K562 (cell line): ENCODE data around the gene SLC9B2. TPM values are rescaled to one million over a fixed set of nuclear protein-coding genes. Genes with fewer than 3 reads are reported as not detected.

ENCODE experiments used
- ARID1B ChIP-seq: fragments of 450-650 bp; IDR thresholded peaks from 2 replicates; pipeline ENCODE4 v1.6.1; 2016; ENCODE audit warnings: antibody characterized with exemption, mild to moderate bottlenecking, inconsistent platforms
- C11orf30 ChIP-seq: fragments of 450-650 bp; IDR thresholded peaks from 2 replicates; pipeline ENCODE4 v1.6.1; 2016; ENCODE audit warnings: low read depth, mild to moderate bottlenecking
- CBFA2T3 ChIP-seq: fragments of 450-650 bp; IDR thresholded peaks from 2 replicates; pipeline ENCODE4 v1.6.1; 2017
- CBX5 ChIP-seq: IDR thresholded peaks from 2 replicates; pipeline ENCODE4 v1.6.1; 2014; ENCODE audit warnings: low read depth, borderline replicate concordance
- FOXP1 ChIP-seq: sonication (generic); formaldehyde crosslinking; IDR thresholded peaks from 2 replicates; pipeline ENCODE4 v1.8.0; 2022; ENCODE audit warnings: mild to moderate bottlenecking, missing genetic modification reagents
- GATAD2B ChIP-seq: fragments of 450-650 bp; IDR thresholded peaks from 2 replicates; pipeline ENCODE4 v1.6.1; 2017; ENCODE audit warnings: mild to moderate bottlenecking, borderline replicate concordance
- HCFC1 ChIP-seq: IDR thresholded peaks from 2 replicates; pipeline ENCODE4 v1.6.1; 2012; ENCODE audit warnings: low read depth, low read length, improper control_type of control experiment
- HDAC3 ChIP-seq: fragments of 450-650 bp; IDR thresholded peaks from 2 replicates; pipeline ENCODE4 v1.6.1; 2018; ENCODE audit warnings: borderline replicate concordance, mild to moderate bottlenecking, moderate library complexity; ENCODE audit not compliant: partially characterized antibody
- HIVEP1 ChIP-seq: fragments of 250-450 bp; sonication (Bioruptor Pico); IDR thresholded peaks from 2 replicates; pipeline ENCODE4 v1.4.0; 2020; ENCODE audit warnings: mild to moderate bottlenecking
- KLF13 ChIP-seq: fragments of 450-650 bp; IDR thresholded peaks from 2 replicates; pipeline ENCODE4 v1.6.1; 2016; ENCODE audit warnings: missing genetic modification characterization, low read depth, mild to moderate bottlenecking, missing compliant biosample characterization, moderate library complexity, borderline replicate concordance
- MCM7 ChIP-seq, 2 experiments: fragments of 450-650 bp; IDR thresholded peaks; 2 replicates each; pipeline ENCODE4 v1.6.1; 2016 to 2018
- MECOM ChIP-seq: fragments of 250-450 bp; sonication (Bioruptor Pico); IDR thresholded peaks from 2 replicates; pipeline ENCODE4 v1.8.0; 2022; ENCODE audit warnings: inconsistent platforms
- NR2C1 ChIP-seq, 2 experiments: fragments of 450-650 bp; IDR thresholded peaks; 2 replicates each; pipeline ENCODE4 v1.6.1; 2017; ENCODE audit warnings: mild to moderate bottlenecking in 2 of 2, antibody characterized with exemption in 1 of 2, inconsistent platforms in 1 of 2, missing compliant biosample characterization in 1 of 2, missing genetic modification characterization in 1 of 2
- OTX1 ChIP-seq: fragments of 450-650 bp; formaldehyde crosslinking; IDR thresholded peaks from 2 replicates; pipeline ENCODE4 v1.4.0; 2022; ENCODE audit warnings: mild to moderate bottlenecking
- PPARD ChIP-seq: fragments of 250-450 bp; sonication (Bioruptor Pico); IDR thresholded peaks from 2 replicates; pipeline ENCODE4 v1.8.0; 2022; ENCODE audit warnings: inconsistent platforms, mild to moderate bottlenecking, moderate library complexity
- RBM34 ChIP-seq: fragments of 200-400 bp; formaldehyde crosslinking; IDR thresholded peaks from 2 replicates; pipeline ENCODE4 v1.6.1; 2018; ENCODE audit warnings: low read length, borderline replicate concordance; ENCODE audit not compliant: insufficient read depth
- SREBF2 ChIP-seq: sonication (generic); formaldehyde crosslinking; IDR thresholded peaks from 2 replicates; pipeline ENCODE4 v1.4.0; 2020; ENCODE audit warnings: mild to moderate bottlenecking, missing genetic modification reagents
- TBP ChIP-seq: optimal IDR thresholded peaks from 2 replicates; pipeline ENCODE3; 2011; ENCODE audit warnings: low read depth, low read length, improper control_type of control experiment
- TGIF2 ChIP-seq: sonication (generic); formaldehyde crosslinking; IDR thresholded peaks from 2 replicates; pipeline ENCODE4 v1.8.1; 2022; ENCODE audit warnings: mild to moderate bottlenecking, missing genetic modification reagents, moderate library complexity
- ZEB2 ChIP-seq: fragments of 450-650 bp; IDR thresholded peaks from 2 replicates; pipeline ENCODE4 v1.6.1; 2016
- ZNF224 ChIP-seq: sonication (generic); formaldehyde crosslinking; IDR thresholded peaks from 2 replicates; pipeline ENCODE4 v1.8.0; 2022; ENCODE audit warnings: mild to moderate bottlenecking, missing genetic modification reagents
- ZNF316 ChIP-seq: fragments of 450-650 bp; IDR thresholded peaks from 2 replicates; pipeline ENCODE4 v1.6.1; 2016
- ZNF354B ChIP-seq: fragments of 250-450 bp; sonication (Bioruptor Pico); IDR thresholded peaks from 2 replicates; pipeline ENCODE4 v1.4.0; 2020
- ZNF584 ChIP-seq: fragments of 200-800 bp; sonication (Bioruptor generic); IDR thresholded peaks from 2 replicates; pipeline ENCODE4 v1.6.1; 2016; ENCODE audit warnings: low read depth, mild to moderate bottlenecking, missing genetic modification characterization, missing compliant biosample characterization
- ZNF639 ChIP-seq, 2 experiments: fragments of 200-800 bp in 1 of 2; sonication (Bioruptor generic) in 1 of 2; sonication (generic) in 1 of 2; formaldehyde crosslinking in 1 of 2; IDR thresholded peaks in 1 of 2; conservative IDR thresholded peaks in 1 of 2; 2 replicates each; pipeline versions ENCODE4 v1.5.0 to v1.6.1; 2016 to 2020; ENCODE audit warnings: missing compliant biosample characterization in 1 of 2, missing genetic modification characterization in 1 of 2, missing genetic modification reagents in 1 of 2
- ZSCAN32 ChIP-seq: fragments of 450-650 bp; formaldehyde crosslinking; IDR thresholded peaks from 2 replicates; pipeline ENCODE4 v1.4.0; 2020; ENCODE audit warnings: mild to moderate bottlenecking, moderate library complexity
- polyA plus RNA-seq, 8 experiments: library from polyadenylated mRNA; depleted of rRNA in 4 of 8; stranded (reverse) in 5 of 8; unstranded in 3 of 8; fragments of >200 nt; fragmentation: Nextera tagmentation in 2 of 8; fragmentation: Illumina TruSeq in 1 of 8; extraction: Ambion mirVana in 2 of 8; extraction: Trizol in 1 of 8; gene quantifications; 2 replicates each; pipeline versions ENCODE4 v1.2.1 to v1.2.3, GENCODE V29; 2011 to 2014; ENCODE audit warnings: inconsistent platforms in 1 of 8, missing spikeins in 1 of 8
- total RNA-seq, 7 experiments: library from RNA; depleted of rRNA in 6 of 7; stranded (reverse); fragments of >200 nt in 6 of 7; fragmentation: Illumina TruSeq in 2 of 7; extraction: Trizol in 2 of 7; gene quantifications; 2 replicates each; pipeline versions ENCODE4 v1.2.1 to v1.2.3, GENCODE V29; 2011 to 2021; ENCODE audit warnings: low replicate concordance in 1 of 7
- TF ChIP-seq, protein P1 (sequence below): sonication (generic); formaldehyde crosslinking; IDR thresholded peaks from 2 replicates; pipeline ENCODE4 v1.8.0; 2022; ENCODE audit warnings: missing genetic modification reagents, mild to moderate bottlenecking, moderate library complexity, borderline replicate concordance
- TF ChIP-seq, protein P2 (sequence below): IDR thresholded peaks from 2 replicates; pipeline ENCODE4 v1.6.1; 2011; ENCODE audit not compliant: insufficient read length; ENCODE audit errors: extremely low read depth

Gene SLC9B2
- total and polyA plus RNA-seq, 9 of the 15 experiments (the other 6 are each of a cell fraction or from before 2014, with no cell fraction given): 6.6 to 14.6 (median 11.4) TPM

DNA sequence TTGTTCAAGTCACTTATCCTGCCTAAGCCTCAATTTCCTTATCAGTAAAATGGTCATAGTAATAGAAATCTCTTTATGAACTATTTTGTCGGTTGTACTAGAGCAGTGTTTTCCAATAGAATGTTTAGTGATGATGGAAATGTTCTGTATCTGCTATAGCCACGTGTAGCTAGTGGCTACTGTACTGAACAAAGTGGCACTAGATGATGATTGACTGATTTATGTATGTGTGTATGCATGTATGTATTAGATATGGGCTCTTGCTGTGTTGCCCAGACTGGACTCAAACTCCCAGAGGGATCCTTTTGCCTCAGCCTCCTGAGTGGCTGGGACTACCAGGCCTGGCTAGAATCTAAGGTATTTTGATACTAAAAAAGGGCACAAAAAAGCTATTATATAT lies 32.4 kb downstream of the SLC9B2 start (continued):
- TF ChIP-seq, protein P1, sequence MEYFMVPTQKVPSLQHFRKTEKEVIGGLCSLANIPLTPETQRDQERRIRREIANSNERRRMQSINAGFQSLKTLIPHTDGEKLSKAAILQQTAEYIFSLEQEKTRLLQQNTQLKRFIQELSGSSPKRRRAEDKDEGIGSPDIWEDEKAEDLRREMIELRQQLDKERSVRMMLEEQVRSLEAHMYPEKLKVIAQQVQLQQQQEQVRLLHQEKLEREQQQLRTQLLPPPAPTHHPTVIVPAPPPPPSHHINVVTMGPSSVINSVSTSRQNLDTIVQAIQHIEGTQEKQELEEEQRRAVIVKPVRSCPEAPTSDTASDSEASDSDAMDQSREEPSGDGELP (CRISPR knock-in tag): no peak
- TF ChIP-seq FOXP1 (CRISPR knock-in tag): no peak
- TF ChIP-seq ZNF639 (CRISPR knock-in tag; conservative IDR thresholded peaks at IDR 0.05 in 1 of 2, IDR thresholded peaks at IDR 0.05 in 1 of 2): no peak
- no peak for TF ChIP-seq ZNF354B (CRISPR knock-in tag)
- TF ChIP-seq KLF13: no peak
- no peak for TF ChIP-seq ZSCAN32 (CRISPR knock-in tag)
- no peak for TF ChIP-seq ZNF316
- peak; percentile 64 for TF ChIP-seq CBFA2T3
- TF ChIP-seq MCM7 (IDR thresholded peaks at IDR 0.05): no peak
- TF ChIP-seq NR2C1 (IDR thresholded peaks at IDR 0.05): no peak
- no peak for TF ChIP-seq NR2C1 (tag; IDR thresholded peaks at IDR 0.05)
- no peak for TF ChIP-seq TBP
- TF ChIP-seq OTX1 (CRISPR knock-in tag): no peak
- TF ChIP-seq RBM34: no peak
- TF ChIP-seq HDAC3: no peak
- no peak for TF ChIP-seq ZNF224 (CRISPR knock-in tag)
- no peak for TF ChIP-seq HCFC1
- no peak for TF ChIP-seq MECOM
- no peak for TF ChIP-seq ZNF584 (CRISPR knock-in tag)
- no peak for TF ChIP-seq C11orf30
- TF ChIP-seq GATAD2B: no peak
- TF ChIP-seq SREBF2 (CRISPR knock-in tag): no peak
- TF ChIP-seq ZEB2: no peak
- TF ChIP-seq, protein P2, sequence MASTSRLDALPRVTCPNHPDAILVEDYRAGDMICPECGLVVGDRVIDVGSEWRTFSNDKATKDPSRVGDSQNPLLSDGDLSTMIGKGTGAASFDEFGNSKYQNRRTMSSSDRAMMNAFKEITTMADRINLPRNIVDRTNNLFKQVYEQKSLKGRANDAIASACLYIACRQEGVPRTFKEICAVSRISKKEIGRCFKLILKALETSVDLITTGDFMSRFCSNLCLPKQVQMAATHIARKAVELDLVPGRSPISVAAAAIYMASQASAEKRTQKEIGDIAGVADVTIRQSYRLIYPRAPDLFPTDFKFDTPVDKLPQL: no peak
- no peak for TF ChIP-seq TGIF2
- no peak for TF ChIP-seq HIVEP1
- TF ChIP-seq PPARD (CRISPR knock-in tag): no peak
- peak; percentile 63 for TF ChIP-seq ARID1B
- TF ChIP-seq CBX5: no peak
